ENCODE data around the gene KSR2.

The KSR2 gene

DNA sequence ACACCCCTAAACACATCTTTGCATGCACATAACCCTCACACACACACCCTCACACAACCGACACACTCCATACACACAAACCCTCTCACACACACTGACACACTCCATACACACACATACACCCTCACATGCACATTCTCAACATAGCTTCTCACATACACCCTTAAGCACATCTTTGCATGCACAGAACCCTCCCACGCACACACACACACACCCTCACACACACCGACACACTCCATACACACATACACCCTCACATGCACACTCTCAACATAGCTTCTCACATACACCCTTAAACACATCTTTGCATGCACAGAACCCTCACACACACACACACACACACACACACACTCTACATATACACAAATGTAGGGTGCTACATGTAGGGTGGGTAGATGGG is 534.9 kb downstream of the KSR2 start:
- DNase-seq: no peak

DNA sequence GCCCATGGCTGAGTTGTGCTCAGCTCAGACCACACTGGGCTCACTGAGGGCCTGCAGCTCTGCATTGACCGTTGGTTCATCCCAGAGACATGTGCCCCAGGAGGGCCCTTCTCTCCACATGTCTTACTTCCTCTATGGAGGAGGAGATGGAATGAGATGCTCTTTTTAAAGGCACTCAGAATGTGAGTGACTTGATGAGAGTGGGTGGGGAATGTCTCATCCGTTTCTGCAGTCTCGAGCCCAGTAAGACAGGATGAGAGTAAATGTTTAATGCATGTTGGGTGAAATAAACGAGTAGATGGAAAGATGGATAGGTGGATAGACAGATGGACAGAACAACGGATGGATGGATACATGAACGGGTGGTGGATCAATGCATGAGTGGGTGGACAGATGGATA is 538.5 kb downstream of the KSR2 start:
- DNase-seq: no peak

DNA sequence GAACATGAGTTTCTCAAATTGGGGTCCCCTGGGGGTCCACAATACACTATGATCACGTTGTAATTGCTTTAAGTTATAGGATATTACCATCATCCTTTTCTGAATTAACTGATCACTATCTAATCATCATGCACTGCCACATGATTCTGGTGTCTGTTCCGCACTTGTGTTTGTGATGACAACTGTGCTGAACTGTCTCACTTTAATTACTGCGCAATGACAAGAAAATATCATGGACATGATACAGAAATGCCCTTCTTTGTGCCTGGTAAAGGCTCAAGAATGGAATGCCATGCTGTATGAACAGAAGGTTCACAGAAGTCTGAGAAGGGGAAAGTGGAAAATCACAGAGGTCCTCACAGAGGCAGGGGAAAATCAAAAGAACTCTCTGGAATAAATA is 541.6 kb downstream of the KSR2 start:
- no peak for DNase-seq

DNA sequence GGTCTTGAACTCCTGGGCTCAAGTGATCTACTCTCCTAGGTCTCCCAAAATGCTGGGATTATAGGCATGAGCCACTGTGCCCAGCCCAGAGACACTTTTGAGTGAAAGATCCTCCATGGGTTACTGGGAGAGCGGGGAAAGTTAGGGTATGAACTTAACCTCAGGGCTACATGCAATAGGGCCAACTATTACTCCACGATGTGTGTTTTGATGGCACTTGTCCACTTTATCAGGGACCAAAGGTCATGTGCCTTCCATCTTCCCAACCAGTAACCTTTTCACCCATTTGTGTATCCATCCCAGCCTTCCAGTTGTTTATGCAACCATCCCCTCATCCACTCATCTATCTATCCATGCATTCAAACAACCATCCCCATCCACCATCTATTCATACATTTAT is 546.8 kb downstream of the KSR2 start:
- DNase-seq: no peak

DNA sequence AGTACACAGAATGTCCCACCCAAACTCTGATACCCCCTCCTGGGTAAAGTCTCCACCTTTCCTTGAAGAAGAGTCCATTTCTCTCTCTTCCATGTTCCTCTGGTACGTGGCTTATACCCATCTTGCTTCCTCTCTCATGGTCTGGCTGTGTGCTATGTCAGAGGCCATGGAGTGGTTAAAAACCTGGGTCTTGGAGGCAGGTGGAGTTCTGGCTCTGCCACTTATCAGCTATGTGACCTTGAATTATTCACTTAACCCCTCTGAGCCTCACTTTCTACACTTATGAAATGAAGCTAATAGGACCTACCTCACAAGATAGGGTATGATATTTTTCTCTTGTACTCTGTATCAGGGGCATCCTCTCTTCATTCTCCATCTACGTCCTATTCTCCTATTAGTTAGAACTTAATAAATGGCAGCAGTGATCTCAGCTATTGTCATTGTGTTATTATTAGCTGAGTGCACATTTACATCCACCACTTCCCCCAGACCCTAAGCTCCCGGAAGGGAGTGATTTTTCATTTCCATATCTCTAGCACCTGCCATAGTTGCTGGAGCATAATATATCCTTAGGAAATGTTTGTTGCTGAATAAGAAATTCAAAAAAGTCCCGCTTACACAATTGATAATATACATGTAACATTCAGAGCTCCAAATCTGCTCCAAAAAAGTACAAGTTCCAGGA is 547.6 kb downstream of the KSR2 start:
- DNase-seq: no peak

DNA sequence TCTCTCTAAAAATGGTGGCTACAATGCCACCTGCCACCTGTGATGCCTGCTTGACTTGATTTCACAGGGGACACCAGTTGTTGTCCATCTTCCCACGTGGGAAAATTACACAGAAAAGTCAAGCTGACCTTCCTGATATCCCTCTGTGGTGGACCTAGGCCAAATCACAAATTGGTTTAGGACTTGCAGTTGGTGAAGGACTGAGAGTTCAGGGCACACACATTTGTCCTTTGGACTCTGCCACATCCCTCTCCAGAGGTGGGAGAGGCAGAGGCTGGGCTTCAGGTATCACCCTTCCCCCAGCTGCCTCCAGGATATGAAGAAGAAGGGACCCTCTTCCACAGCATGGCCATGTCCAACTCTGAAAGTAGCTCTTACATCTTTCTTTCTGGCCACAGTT is 551.8 kb downstream of the KSR2 start:
- no peak for DNase-seq

DNA sequence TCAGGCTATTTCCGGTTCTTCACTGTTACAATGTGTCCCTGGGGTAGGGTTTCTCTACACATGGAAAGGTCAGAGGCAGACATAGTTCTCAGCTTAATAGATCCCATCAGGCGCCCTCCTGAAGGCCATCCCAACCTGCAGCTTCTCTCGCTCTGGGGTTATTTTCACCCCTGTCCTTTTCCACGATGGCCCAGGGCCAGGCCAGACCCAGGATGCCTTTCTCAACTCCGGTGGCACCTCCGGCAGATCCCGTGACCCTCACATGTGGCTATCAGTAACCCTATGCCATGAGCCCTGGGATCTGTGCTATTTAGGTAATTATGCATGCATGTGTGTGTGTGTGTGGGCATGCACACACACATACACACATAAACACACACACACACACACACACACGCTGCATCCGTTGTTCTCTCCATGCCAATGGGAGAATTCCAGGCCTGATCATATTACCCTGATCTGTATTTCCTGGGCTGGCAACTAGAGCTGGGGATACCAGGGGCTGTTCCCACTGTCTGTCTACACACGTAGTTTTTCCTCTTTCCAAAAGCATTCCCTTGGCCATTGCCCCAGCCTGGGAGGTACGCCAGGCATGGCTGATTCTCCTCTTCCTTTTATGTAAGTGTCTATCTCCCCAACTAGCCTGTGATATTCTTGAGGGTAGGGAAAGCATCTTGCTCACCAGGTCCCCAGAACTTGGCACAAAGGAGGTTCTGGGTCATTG is 556.2 kb downstream of the KSR2 start:
- DNase-seq: peak; percentile 68

DNA sequence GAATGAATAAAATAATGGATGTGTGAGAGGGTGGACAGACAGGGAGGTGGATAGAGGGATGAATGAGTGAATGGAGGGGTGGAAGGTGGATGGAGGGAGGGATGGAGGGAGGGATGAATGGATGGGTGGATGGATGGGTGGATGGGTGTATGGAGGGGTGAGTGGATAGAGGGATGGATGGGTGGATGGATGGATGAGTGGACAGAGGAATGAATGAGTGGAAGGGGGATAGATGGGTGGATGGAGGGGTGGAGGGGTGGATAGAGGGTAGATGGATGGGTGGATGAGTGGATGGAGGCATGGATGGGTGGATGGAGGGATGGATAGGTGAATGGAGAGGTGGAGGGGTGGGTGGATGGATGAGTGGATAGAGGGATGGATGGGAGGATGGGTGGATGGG is 559.5 kb downstream of the KSR2 start:
- no peak for DNase-seq

DNA sequence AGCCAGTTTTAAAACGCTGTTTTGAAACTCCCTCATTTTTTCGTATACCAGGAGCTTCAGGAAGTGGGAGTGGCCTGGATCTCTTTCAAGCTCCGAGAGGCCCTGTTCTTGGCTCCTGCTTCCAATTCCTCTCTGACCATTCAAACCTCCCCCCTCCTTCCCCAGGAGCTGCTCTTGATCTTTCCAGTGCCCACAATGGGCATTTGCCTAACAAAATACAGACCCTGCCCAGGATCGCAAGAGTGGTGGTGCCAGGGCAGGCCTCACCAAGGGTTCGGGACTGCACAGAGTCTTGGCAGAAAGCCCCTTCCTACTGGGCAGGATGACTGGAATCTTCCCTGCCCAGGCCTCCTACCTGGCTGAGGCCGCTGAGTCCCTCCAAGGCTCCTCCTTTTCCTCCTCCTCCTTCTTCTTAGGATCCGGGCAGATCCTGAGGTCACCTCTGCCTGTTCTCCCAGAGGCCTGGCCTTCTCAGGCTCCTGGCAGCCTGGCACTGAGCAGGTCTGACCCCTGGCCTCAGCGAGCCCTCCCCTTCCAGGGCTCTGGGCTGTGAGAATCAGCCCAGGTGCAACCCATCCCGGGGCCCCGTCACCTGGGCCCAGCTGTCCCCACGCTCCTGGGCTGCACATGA is 560.5 kb downstream of the KSR2 start:
- peak; percentile 80 for DNase-seq

DNA sequence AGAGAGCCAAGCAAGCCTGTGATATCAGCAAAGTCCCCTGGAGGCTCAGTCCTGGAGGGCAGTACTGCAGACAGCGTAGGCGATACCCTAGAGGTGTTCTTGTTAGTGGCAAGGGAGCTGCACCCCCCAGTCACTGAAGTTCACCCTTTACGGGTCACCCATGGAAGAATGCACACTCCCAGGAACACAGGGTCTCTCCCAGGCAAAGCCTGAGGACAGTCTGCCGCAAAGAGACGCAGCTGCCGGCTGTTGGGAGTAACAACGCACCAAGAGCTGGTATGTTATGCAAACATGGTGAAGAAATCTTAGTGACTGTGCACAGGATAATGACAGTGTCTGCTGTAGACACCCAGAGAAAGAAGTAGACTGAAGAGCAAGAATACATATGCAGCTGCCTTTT is 563.9 kb downstream of the KSR2 start:
- no peak for DNase-seq

DNA sequence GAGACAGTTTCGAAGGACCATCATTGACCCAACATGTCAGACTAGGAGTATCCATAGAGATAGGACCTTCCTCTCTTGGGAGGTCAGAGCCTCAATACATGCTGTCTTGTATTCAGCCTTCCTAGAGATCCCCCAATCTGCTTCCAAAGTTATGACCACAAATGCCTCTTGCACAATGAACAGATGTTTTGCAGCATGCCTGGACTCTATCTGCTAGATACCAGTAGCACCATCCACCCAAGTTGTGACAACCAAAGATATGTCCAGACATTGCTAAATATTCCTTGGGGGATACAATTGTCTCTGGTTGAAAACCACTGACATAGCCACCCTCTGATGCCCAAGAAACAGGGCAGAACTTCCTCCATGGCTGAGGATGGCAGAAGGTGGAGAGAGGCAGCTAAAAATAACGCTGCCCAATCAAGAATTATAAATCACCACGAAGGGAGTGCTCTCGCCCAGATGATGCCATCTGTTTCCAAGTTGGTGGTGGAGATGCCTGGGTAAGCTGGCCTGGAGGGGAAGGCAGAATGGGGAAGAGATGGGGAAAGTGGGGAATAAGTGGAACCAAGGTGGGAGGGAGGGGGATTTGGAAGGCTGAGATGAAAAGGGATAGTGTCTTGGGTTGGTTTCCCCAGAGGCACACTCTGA is 564.5 kb downstream of the KSR2 start:
- no peak for DNase-seq

DNA sequence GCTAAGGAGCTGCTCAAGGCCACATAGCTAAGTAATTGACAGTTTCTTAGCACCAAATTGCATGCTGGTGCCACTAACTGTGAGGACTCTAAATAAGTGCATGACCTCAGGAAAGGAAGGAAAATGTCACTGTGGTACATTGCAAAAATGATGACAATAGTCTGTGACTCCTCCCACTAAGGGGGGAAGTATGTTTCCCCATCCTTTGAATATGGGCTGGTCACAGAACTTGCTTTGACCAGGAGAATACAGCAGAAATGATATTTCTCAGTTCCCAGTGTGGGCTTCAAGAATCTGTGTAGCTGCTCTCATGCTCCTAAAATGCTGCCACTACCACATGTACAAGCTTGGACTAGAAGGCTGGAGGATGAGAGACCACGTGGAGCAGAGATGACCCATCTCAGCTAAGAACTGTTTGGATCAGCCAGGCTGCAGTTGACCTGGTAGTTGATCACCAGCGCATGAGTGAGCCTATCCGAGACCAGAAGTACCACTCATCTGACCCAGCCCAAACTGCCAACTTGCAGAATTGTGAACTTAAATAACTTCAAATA is 565.1 kb downstream of the KSR2 start:
- DNase-seq: no peak

All from right forelimb (tissue), 1 donor.